B cell (primary cell): Measurements from ENCODE around the gene MUTYH. TPM values are rescaled to one million over a fixed set of nuclear protein-coding genes. Genes with fewer than 3 reads are reported as not detected.

Experiments
- ATAC-seq: fragments of 200-7000 bp; cut with Tn5 transposase; one replicate; pipeline ENCODE4 v1.10.0; 2021; ENCODE audit warnings: low read depth, mild to moderate bottlenecking, moderate number of reproducible peaks, moderate library complexity
- CTCF ChIA-PET: fragments of 350-600 bp; sonication (Branson Sonifier 250); formaldehyde crosslinking; loops from one replicate; lab custom pipeline; 2021; ENCODE audit warnings: antibody characterized with exemption, inconsistent platforms; lab: Charles Lee
- POLR2A ChIA-PET: fragments of 350-600 bp; sonication (Branson Sonifier 250); formaldehyde crosslinking; loops from one replicate; lab custom pipeline; 2021; ENCODE audit warnings: antibody characterized with exemption; lab: Charles Lee
- DNase-seq: peaks from one replicate; pipeline ENCODE4 v3.0.0; 2013
- H2AFZ ChIP-seq: 2 replicates; pipeline ENCODE4 v1.6.1; 2012; ENCODE audit warnings: mild to moderate bottlenecking, low read depth, low read length; ENCODE audit not compliant: insufficient read depth, poor library complexity, severe bottlenecking
- H3K27ac ChIP-seq, 2 donors: 1 replicate in 1 of 2; 2 replicates in 1 of 2; pipeline ENCODE4 v1.5.1; 2012 to 2013; ENCODE audit warnings: low read length in 2 of 2, mild to moderate bottlenecking in 2 of 2, moderate library complexity in 1 of 2
- H3K27me3 ChIP-seq, 4 experiments: fragments of 200-600 bp in 1 of 4; sonication (generic) in 1 of 4; replicated peaks in 1 of 4; 1 replicate in 2 of 4; 2 replicates in 2 of 4; pipeline versions ENCODE4 v1.6.1 to v1.7.0; 2013 to 2016; ENCODE audit warnings: low read length in 3 of 4, mild to moderate bottlenecking in 2 of 4, mixed read lengths in 1 of 4, moderate library complexity in 1 of 4; ENCODE audit not compliant: insufficient read depth in 4 of 4, control insufficient read depth in 3 of 4; ENCODE audit errors: control extremely low read depth in 1 of 4
- H3K36me3 ChIP-seq, 2 experiments: replicated peaks in 1 of 2; 1 replicate in 1 of 2; 2 replicates in 1 of 2; pipeline versions ENCODE4 v1.6.1 to v1.7.1; 2013; ENCODE audit warnings: low read length in 1 of 2; ENCODE audit not compliant: insufficient read depth in 2 of 2, control insufficient read depth in 1 of 2; ENCODE audit errors: control extremely low read depth in 1 of 2, extremely low read depth in 1 of 2
- H3K4me1 ChIP-seq, 2 donors: fragments of 200-600 bp in 1 of 2; sonication (generic) in 1 of 2; 1 replicate in 1 of 2; 2 replicates in 1 of 2; pipeline versions ENCODE4 v1.5.1 to v1.6.1; 2013 to 2017; ENCODE audit warnings: low read length in 2 of 2; ENCODE audit not compliant: control insufficient read depth in 2 of 2, insufficient read depth in 2 of 2
- H3K4me2 ChIP-seq: replicated peaks from 2 replicates; pipeline ENCODE3; 2012; ENCODE audit warnings: mild to moderate bottlenecking, low read depth, low read length; ENCODE audit not compliant: poor library complexity, severe bottlenecking
- H3K4me3 ChIP-seq, 5 experiments: fragments of 200-600 bp in 1 of 5; sonication (generic) in 1 of 5; 1 replicate in 3 of 5; 2 replicates in 2 of 5; pipeline versions ENCODE4 v1.5.1 to v1.7.0; 2011 to 2016; ENCODE audit warnings: low read length in 4 of 5, mild to moderate bottlenecking in 4 of 5, low read depth in 2 of 5, control low read depth in 1 of 5, moderate library complexity in 1 of 5; ENCODE audit not compliant: insufficient read depth in 1 of 5; ENCODE audit errors: control extremely low read depth in 1 of 5, extremely low read depth in 1 of 5
- H3K79me2 ChIP-seq: fragments of 200-600 bp; sonication (generic); one replicate; pipeline ENCODE4 v1.6.0; 2016; ENCODE audit warnings: low read length; ENCODE audit not compliant: control insufficient read depth, insufficient read depth
- H3K9ac ChIP-seq: fragments of 200-600 bp; sonication (generic); 2 replicates; pipeline ENCODE4 v1.6.1; 2017; ENCODE audit warnings: mild to moderate bottlenecking, low read length, moderate library complexity
- H3K9me3 ChIP-seq, 3 donors: one replicate each; pipeline versions ENCODE4 v1.6.1 to v1.7.1; 2013; ENCODE audit warnings: low read length in 2 of 3; ENCODE audit not compliant: control insufficient read depth in 2 of 3, insufficient read depth in 1 of 3; ENCODE audit errors: control extremely low read depth in 1 of 3
- H4K20me1 ChIP-seq: 2 replicates; pipeline ENCODE4 v1.6.0; 2012; ENCODE audit warnings: mild to moderate bottlenecking, low read length; ENCODE audit not compliant: insufficient read depth, control insufficient read depth, poor library complexity, severe bottlenecking
- H3K27ac Mint-ChIP-seq: one replicate; pipeline ENCODE4 v1.8.0; 2021; ENCODE audit warnings: mixed read lengths
- H3K27me3 Mint-ChIP-seq: one replicate; pipeline ENCODE4 v1.8.0; 2021; ENCODE audit warnings: mixed read lengths
- H3K4me1 Mint-ChIP-seq: one replicate; pipeline ENCODE4 v1.8.0; 2021; ENCODE audit warnings: mixed read lengths
- H3K4me3 Mint-ChIP-seq: one replicate; pipeline ENCODE4 v1.8.0; 2021; ENCODE audit warnings: mixed read lengths
- H3K9me3 Mint-ChIP-seq: one replicate; pipeline ENCODE4 v1.8.0; 2022; ENCODE audit warnings: mixed read lengths; ENCODE audit not compliant: insufficient read depth
- CTCF ChIP-seq: fragments of 200-600 bp; IDR thresholded peaks from one replicate; pipeline ENCODE4 v1.8.0; 2022; ENCODE audit warnings: antibody characterized with exemption, mild to moderate bottlenecking
- EZH2 ChIP-seq: IDR thresholded peaks from 2 replicates; pipeline ENCODE4 v1.6.1; 2012; ENCODE audit warnings: borderline replicate concordance, low read depth, mild to moderate bottlenecking, moderate library complexity, low read length; ENCODE audit not compliant: insufficient read depth, poor library complexity, severe bottlenecking
- WGBS: methylation state at CpG from one replicate; pipeline ENCODE4 v1.1.5; 2013; ENCODE audit warnings: missing lambda C conversion rate; ENCODE audit not compliant: insufficient coverage; 5-methylcytosine and 5-hydroxymethylcytosine counted together
- intact Hi-C: fragments of 100-400 bp; cut with micrococcal nuclease; formaldehyde crosslinking; loops from one replicate; pipeline ENCODE4 v1.10.0; 2022
- polyA plus RNA-seq: library from polyadenylated mRNA; depleted of rRNA; stranded (reverse); fragments of >200 nt; gene quantifications from 2 replicates; pipeline ENCODE4 v1.2.3, GENCODE V29; 2012
- total RNA-seq, 2 donors: library from RNA; stranded (reverse); fragments of 120-200 nt in 1 of 2; gene quantifications; 1 replicate in 1 of 2; 2 replicates in 1 of 2; pipeline versions ENCODE4 v1.2.3 to v1.2.4, GENCODE V29; 2013 to 2022

Gene MUTYH
- total and polyA plus RNA-seq, 2 donors (not counting 1 experiment from before 2014, with no cell fraction given), result 65.0 to 68.5 TPM

- ATAC-seq (no peak), DNase-seq (no peak)
- Histone ChIP-seq H3K27me3 (peaks cover 0 to 5% (median 2%) of the 10 kb centered on the region in 4 experiments), H3K27ac (no peak overlapping the region), H3K79me2 (no peaks in the 10 kb centered on the region), H3K9ac (no peak overlapping the region), H3K4me3 (no peak overlapping the region), H3K4me1 (peaks cover 4 to 13% of the 10 kb centered on the region in 2 donors), H2AFZ (no peak overlapping the region), H3K36me3 (peaks cover 0 to 37% of the 10 kb centered on the region in 2 experiments), H3K4me2 (no peak overlapping the region), H4K20me1 (no peaks in the 10 kb centered on the region), H3K9me3 (no peaks in the 10 kb centered on the region)
- WGBS, result 97% methylated on average over 18 of the region's 18 CpGs
- TF ChIP-seq EZH2 (no peak), CTCF (no peak)
- Mint-ChIP-seq H3K27me3 (no peaks in the 10 kb centered on the region), H3K27ac (no peak overlapping the region), H3K9me3 (no peaks in the 10 kb centered on the region), H3K4me3 (no peak overlapping the region), H3K4me1 (peaks cover 12% of the 10 kb centered on the region)
- POLR2A ChIA-PET, result no interaction called here
- intact Hi-C loops, result no loop called here
- CTCF ChIA-PET, result no interaction called here
These were observed 8.5 kb downstream of the MUTYH start for GRCh38 chr1:45331436-45332345.

DNA sequence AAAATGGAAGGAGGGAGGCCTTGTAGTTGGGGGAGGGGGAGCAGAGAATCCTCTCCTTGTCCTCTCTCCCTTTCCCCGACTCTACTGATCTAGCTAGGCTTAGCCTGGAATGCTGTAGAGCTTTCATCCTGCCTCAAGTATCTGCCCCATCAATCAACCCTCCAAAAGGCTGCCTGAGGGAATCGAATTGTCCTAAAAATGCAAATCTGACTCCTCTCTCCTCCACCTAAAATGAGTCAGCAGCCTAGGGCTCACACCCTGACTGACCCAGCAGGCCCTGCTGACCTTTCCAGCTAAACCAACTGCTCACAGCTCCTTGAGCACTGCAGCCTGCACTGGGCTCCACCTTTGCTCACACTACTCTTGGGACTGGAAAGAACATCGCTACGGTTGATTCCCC is 10.8 kb downstream of the MUTYH start:
- CTCF ChIA-PET, result no interaction called here
- Mint-ChIP-seq H3K9me3 (no peaks in the 10 kb centered on the region), H3K4me1 (peaks cover 16% of the 10 kb centered on the region), H3K4me3 (no peak overlapping the region), H3K27me3 (no peaks in the 10 kb centered on the region), H3K27ac (no peak overlapping the region)
- WGBS, result 85% methylated on average over 4 of the region's 4 CpGs
- Histone ChIP-seq H3K9ac (no peak overlapping the region), H4K20me1 (no peaks in the 10 kb centered on the region), H3K9me3 (no peaks in the 10 kb centered on the region), H3K36me3 (peaks cover 0 to 37% of the 10 kb centered on the region in 2 experiments), H3K79me2 (no peaks in the 10 kb centered on the region), H3K27me3 (peaks cover 0 to 5% (median 2%) of the 10 kb centered on the region in 4 experiments), H3K4me2 (no peak overlapping the region), H3K27ac (no peak overlapping the region), H3K4me3 (no peak overlapping the region), H3K4me1 (peaks cover 8 to 20% of the 10 kb centered on the region in 2 donors), H2AFZ (no peak overlapping the region)
- POLR2A ChIA-PET, result interaction anchor here (0.6 to 1.4 kb wide), 2 partner anchors 11 to 26 kb away, joined by 3 to 4 read pairs; partner anchors contain the start of genes MUTYH and TOE1
- TF ChIP-seq EZH2 (no peak), CTCF (no peak)
- DNase-seq, result no peak
- ATAC-seq, result no peak
- intact Hi-C loops, result loop anchor here (5.0 kb wide), 1 partner anchor 473 kb away; the partner anchor contains the start of gene MAST2
